HCT116 (cell line): ENCODE data around the gene RASSF6. TPM values are rescaled to one million over a fixed set of nuclear protein-coding genes. Genes with fewer than 3 reads are reported as not detected.

Experiments
- ATAC-seq: fragments of 200-7000 bp; cut with Tn5 transposase; 2 replicates; pipeline ENCODE4 v1.9.1; 2020; ENCODE audit warnings: mild to moderate bottlenecking, moderate library complexity
- BruUV-seq: library from RNA; stranded (reverse); fragments of 400-500 nt; replicated peaks from 2 replicates; lab custom pipeline; 2021; lab: Mats Ljungman, UMichigan
- CTCF ChIA-PET: fragments of 300-600 bp; sonication (Branson Sonifier 250); formaldehyde crosslinking; loops from one replicate; lab custom pipeline; 2021; ENCODE audit warnings: antibody characterized with exemption; lab: Charles Lee
- POLR2A ChIA-PET: fragments of 300-600, 350-600 bp; sonication (Branson Sonifier 250); formaldehyde crosslinking; loops from one replicate; lab custom pipeline; 2021; ENCODE audit warnings: antibody characterized with exemption; lab: Charles Lee
- RAD21 ChIA-PET, 2 experiments: fragments of 300-600 bp; sonication (Branson Sonifier 250); formaldehyde crosslinking; loops; one replicate each; lab custom pipeline; 2023; ENCODE audit warnings: low total read pairs in 2 of 2; ENCODE audit not compliant: uncharacterized antibody in 2 of 2, unreplicated experiment in 2 of 2, low non-redundant PET in 1 of 2; lab: Charles Lee
- DNase-seq: peaks from one replicate; pipeline ENCODE4 v3.0.0-alpha.2; 2010; ENCODE audit warnings: low read depth, low spot score
- H2AFZ ChIP-seq: fragments of 200-600 bp; shearing (Covaris generic), sonication (generic); 2 replicates; pipeline ENCODE4 v1.6.1; 2017; ENCODE audit warnings: low read depth, mixed run types, mixed read lengths, antibody characterized with exemption, low read length; ENCODE audit not compliant: poor library complexity, severe bottlenecking
- H3K27ac ChIP-seq: 2 replicates; pipeline ENCODE4 v1.5.1; 2012; ENCODE audit warnings: low read depth, low read length
- H3K27me3 ChIP-seq: fragments of 200-600 bp; sonication (generic); 2 replicates; pipeline ENCODE4 v1.6.1; 2016; ENCODE audit warnings: mixed run types, low read length, mixed read lengths; ENCODE audit not compliant: insufficient read depth
- H3K36me3 ChIP-seq, 2 experiments: fragments of 200-500 bp in 1 of 2; fragments of 200-600 bp in 1 of 2; sonication (Bioruptor generic) in 1 of 2; sonication (generic) in 1 of 2; 2 replicates each; pipeline versions ENCODE4 v1.5.1 to v1.6.1; 2014 to 2016; ENCODE audit warnings: low read length in 2 of 2, inconsistent platforms in 1 of 2, mixed read lengths in 1 of 2, mixed run types in 1 of 2; ENCODE audit not compliant: insufficient read depth in 2 of 2, control insufficient read depth in 1 of 2
- H3K4me1 ChIP-seq, 2 experiments: fragments of 200-600 bp in 1 of 2; sonication (generic) in 1 of 2; 2 replicates each; pipeline versions ENCODE4 v1.5.1 to v1.6.1; 2012 to 2017; ENCODE audit warnings: low read length in 2 of 2, inconsistent platforms in 1 of 2, mild to moderate bottlenecking in 1 of 2, mixed read lengths in 1 of 2, mixed run types in 1 of 2, moderate library complexity in 1 of 2; ENCODE audit not compliant: insufficient read depth in 2 of 2, control insufficient read depth in 1 of 2
- H3K4me2 ChIP-seq: fragments of 200-600 bp; sonication (generic); 2 replicates; pipeline ENCODE4 v1.6.1; 2017; ENCODE audit warnings: mixed run types, low read length, mixed read lengths
- H3K4me3 ChIP-seq, 2 experiments: fragments of 200-600 bp in 1 of 2; sonication (generic) in 1 of 2; replicated peaks in 1 of 2; 2 replicates each; pipeline ENCODE4 v1.5.1; 2011 to 2016; ENCODE audit warnings: low read length in 2 of 2, control low read depth in 1 of 2, low read depth in 1 of 2, mild to moderate bottlenecking in 1 of 2, mixed read lengths in 1 of 2, mixed run types in 1 of 2
- H3K79me2 ChIP-seq: fragments of 200-600 bp; sonication (generic); 2 replicates; pipeline ENCODE4 v1.6.1; 2017; ENCODE audit warnings: mild to moderate bottlenecking, mixed run types, low read length, moderate library complexity, mixed read lengths; ENCODE audit not compliant: insufficient read depth
- H3K9ac ChIP-seq: fragments of 200-600 bp; sonication (generic); 2 replicates; pipeline ENCODE4 v1.6.1; 2016; ENCODE audit warnings: low read length, mixed read lengths
- H3K9me2 ChIP-seq: fragments of 200-600 bp; sonication (generic), shearing (Covaris generic); 2 replicates; pipeline ENCODE4 v1.6.1; 2017; ENCODE audit warnings: mixed run types, mild to moderate bottlenecking, moderate library complexity; ENCODE audit not compliant: insufficient read depth
- H3K9me3 ChIP-seq, 2 experiments: fragments of 200-500 bp in 1 of 2; fragments of 200-600 bp in 1 of 2; sonication (Bioruptor generic) in 1 of 2; sonication (generic) in 1 of 2; 2 replicates each; pipeline ENCODE4 v1.6.1; 2014 to 2017; ENCODE audit warnings: low read length in 2 of 2, mixed read lengths in 2 of 2, inconsistent platforms in 1 of 2, low read depth in 1 of 2, mild to moderate bottlenecking in 1 of 2, mixed run types in 1 of 2, moderate library complexity in 1 of 2; ENCODE audit not compliant: control insufficient read depth in 1 of 2, insufficient read depth in 1 of 2
- H4K20me1 ChIP-seq: fragments of 200-600 bp; sonication (generic), shearing (Covaris generic); 2 replicates; pipeline ENCODE4 v1.6.1; 2017; ENCODE audit warnings: mixed run types, mild to moderate bottlenecking, moderate library complexity; ENCODE audit not compliant: insufficient read depth
- CBX3 ChIP-seq: IDR thresholded peaks from 2 replicates; pipeline ENCODE4 v1.6.1; 2012; ENCODE audit warnings: low read depth
- ELF1 ChIP-seq: IDR thresholded peaks from 2 replicates; pipeline ENCODE4 v1.6.1; 2012; ENCODE audit warnings: low read depth, borderline replicate concordance
- EZH2 ChIP-seq: fragments of 200-600 bp; sonication (generic); IDR thresholded peaks from 2 replicates; pipeline ENCODE4 v1.6.1; 2017; ENCODE audit warnings: antibody characterized with exemption, mixed run types
- EZH2phosphoT487 ChIP-seq: fragments of 200-600 bp; IDR thresholded peaks from 2 replicates; pipeline ENCODE4 v1.6.1; 2018; ENCODE audit warnings: antibody characterized with exemption, borderline replicate concordance
- JUND ChIP-seq: IDR thresholded peaks from 2 replicates; pipeline ENCODE4 v1.6.1; 2012
- POLR2A ChIP-seq: IDR thresholded peaks from 2 replicates; pipeline ENCODE4 v1.7.0; 2011; ENCODE audit warnings: borderline replicate concordance; ENCODE audit not compliant: insufficient read depth, insufficient read length; ENCODE audit errors: extremely low read depth
- POLR2AphosphoS5 ChIP-seq: IDR thresholded peaks from 2 replicates; pipeline ENCODE4 v1.6.1; 2011; ENCODE audit warnings: mild to moderate bottlenecking, low read depth, low read length, moderate library complexity
- SIN3A ChIP-seq: IDR thresholded peaks from 2 replicates; pipeline ENCODE4 v1.6.1; 2012; ENCODE audit warnings: low read depth
- intact Hi-C: fragments of 100-400 bp; cut with micrococcal nuclease; formaldehyde crosslinking; loops from 2 replicates; pipeline ENCODE4 v1.10.0; 2022
- total RNA-seq: library from RNA; stranded (reverse); gene quantifications from one replicate; pipeline ENCODE4 v1.2.1, GENCODE V29; 2021; ENCODE audit not compliant: unreplicated experiment
- TF ChIP-seq, protein P1 (sequence below), 3 experiments: fragments of 200-600 bp in 1 of 3; sonication (generic) in 1 of 3; IDR thresholded peaks in 2 of 3; conservative IDR thresholded peaks in 1 of 3; 2 replicates each; pipeline ENCODE4 v1.5.1; 2012 to 2017; ENCODE audit warnings: low read depth in 2 of 3, low read length in 2 of 3, antibody characterized with exemption in 1 of 3, borderline replicate concordance in 1 of 3, control low read depth in 1 of 3, mild to moderate bottlenecking in 1 of 3, mixed read lengths in 1 of 3, mixed run types in 1 of 3, moderate library complexity in 1 of 3; ENCODE audit not compliant: insufficient read depth in 1 of 3
- TF ChIP-seq, protein P2 (sequence below): IDR thresholded peaks from 2 replicates; pipeline ENCODE4 v1.6.1; 2011; ENCODE audit warnings: mild to moderate bottlenecking, low read length, moderate library complexity; ENCODE audit not compliant: insufficient replicate concordance; ENCODE audit errors: extremely low read depth

Gene RASSF6
- total RNA-seq, 1 experiment from 2014 or later = 1.1 TPM

DNA sequence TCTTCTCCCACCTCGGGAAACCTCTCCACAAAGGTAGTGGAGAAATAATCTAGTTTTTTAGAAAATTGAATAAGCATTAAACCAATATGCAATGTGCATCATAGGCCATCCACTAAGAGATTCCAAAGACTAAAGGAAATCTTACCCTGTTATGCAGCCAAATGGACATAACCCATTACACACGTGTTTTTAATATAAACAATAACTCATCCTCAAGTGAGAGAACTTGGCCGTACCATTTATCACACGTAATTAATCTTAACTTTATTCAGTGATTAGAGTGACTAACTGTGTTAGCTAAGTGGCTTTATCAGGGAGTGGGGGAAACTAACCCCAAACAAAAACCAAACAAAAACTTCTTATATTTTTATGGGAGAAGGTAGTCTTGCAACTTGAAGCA lies 80.8 kb downstream of the RASSF6 start:
- Histone ChIP-seq H3K4me2 (no peak overlapping the region), H3K27ac (no peak overlapping the region), H3K4me3 (no peak overlapping the region), H3K79me2 (no peaks in the 10 kb centered on the region), H3K9me3 (no peaks in the 10 kb centered on the region), H2AFZ (no peak overlapping the region), H3K36me3 (no peaks in the 10 kb centered on the region), H3K9me2 (no peaks in the 10 kb centered on the region), H3K9ac (no peak overlapping the region), H3K4me1 (no peaks in the 10 kb centered on the region), H3K27me3 (no peaks in the 10 kb centered on the region), H4K20me1 (no peaks in the 10 kb centered on the region)
- no TSS peak for BruUV-seq
- ChIA-PET POLR2A (no interaction called here), CTCF (no interaction called here), RAD21 (no interaction called here)
- no peak for TF ChIP-seq ELF1
- TF ChIP-seq JUND = no peak
- no peak for TF ChIP-seq POLR2A
- no peak for TF ChIP-seq SIN3A
- TF ChIP-seq, protein P1, sequence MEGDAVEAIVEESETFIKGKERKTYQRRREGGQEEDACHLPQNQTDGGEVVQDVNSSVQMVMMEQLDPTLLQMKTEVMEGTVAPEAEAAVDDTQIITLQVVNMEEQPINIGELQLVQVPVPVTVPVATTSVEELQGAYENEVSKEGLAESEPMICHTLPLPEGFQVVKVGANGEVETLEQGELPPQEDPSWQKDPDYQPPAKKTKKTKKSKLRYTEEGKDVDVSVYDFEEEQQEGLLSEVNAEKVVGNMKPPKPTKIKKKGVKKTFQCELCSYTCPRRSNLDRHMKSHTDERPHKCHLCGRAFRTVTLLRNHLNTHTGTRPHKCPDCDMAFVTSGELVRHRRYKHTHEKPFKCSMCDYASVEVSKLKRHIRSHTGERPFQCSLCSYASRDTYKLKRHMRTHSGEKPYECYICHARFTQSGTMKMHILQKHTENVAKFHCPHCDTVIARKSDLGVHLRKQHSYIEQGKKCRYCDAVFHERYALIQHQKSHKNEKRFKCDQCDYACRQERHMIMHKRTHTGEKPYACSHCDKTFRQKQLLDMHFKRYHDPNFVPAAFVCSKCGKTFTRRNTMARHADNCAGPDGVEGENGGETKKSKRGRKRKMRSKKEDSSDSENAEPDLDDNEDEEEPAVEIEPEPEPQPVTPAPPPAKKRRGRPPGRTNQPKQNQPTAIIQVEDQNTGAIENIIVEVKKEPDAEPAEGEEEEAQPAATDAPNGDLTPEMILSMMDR (IDR thresholded peaks at IDR 0.05 in 2 of 3, conservative IDR thresholded peaks at IDR 0.05 in 1 of 3; ENCODE audit: borderline replicate concordance in 1 of 3, insufficient read depth in 1 of 3, low read depth in 2 of 3, low read length in 2 of 3) = no peak
- no peak for TF ChIP-seq POLR2AphosphoS5
- TF ChIP-seq CBX3 = no peak
- no peak for ATAC-seq
- no peak for DNase-seq
- intact Hi-C loops = no loop called here

DNA sequence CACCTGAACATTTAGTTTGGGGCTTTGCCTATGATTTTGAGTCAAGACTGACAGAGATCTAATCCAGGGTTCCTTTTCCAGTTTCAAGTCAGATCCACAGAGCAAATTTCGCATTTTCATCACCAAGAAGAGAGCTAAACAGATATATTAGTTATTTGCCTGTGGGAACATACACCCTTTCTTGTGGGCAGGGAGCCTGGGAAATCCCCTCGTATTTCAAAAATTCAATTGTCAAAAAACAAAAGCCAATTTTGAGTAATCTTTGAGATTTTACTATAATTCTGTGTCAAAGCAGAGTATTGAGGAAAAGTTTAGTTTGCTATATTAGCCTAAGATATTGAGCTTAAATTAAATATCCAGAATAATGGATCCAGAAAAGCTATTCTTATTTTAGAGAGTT lies 82.1 kb downstream of the RASSF6 start:
- no peaks in the 10 kb centered on the region for H3K9me2 ChIP-seq
- H3K4me2 ChIP-seq = no peak overlapping the region
- no peak overlapping the region for H3K4me3 ChIP-seq
- H4K20me1 ChIP-seq = no peaks in the 10 kb centered on the region
- POLR2A ChIA-PET = no interaction called here
- no peaks in the 10 kb centered on the region for H3K4me1 ChIP-seq
- no peaks in the 10 kb centered on the region for H3K36me3 ChIP-seq
- H2AFZ ChIP-seq = no peak overlapping the region
- H3K9ac ChIP-seq = no peak overlapping the region
- no peak overlapping the region for H3K27ac ChIP-seq
- ATAC-seq (no peak), DNase-seq (no peak)
- no peaks in the 10 kb centered on the region for H3K79me2 ChIP-seq
- CTCF ChIA-PET = interaction anchor here (1.3 kb wide), 1 partner anchor 35 kb away, joined by 3 read pairs; no protein-coding TSS in a partner anchor
- intact Hi-C loops = no loop called here
- H3K27me3 ChIP-seq = no peaks in the 10 kb centered on the region
- BruUV-seq = no TSS peak
- RAD21 ChIA-PET = no interaction called here
- TF ChIP-seq, protein P2, sequence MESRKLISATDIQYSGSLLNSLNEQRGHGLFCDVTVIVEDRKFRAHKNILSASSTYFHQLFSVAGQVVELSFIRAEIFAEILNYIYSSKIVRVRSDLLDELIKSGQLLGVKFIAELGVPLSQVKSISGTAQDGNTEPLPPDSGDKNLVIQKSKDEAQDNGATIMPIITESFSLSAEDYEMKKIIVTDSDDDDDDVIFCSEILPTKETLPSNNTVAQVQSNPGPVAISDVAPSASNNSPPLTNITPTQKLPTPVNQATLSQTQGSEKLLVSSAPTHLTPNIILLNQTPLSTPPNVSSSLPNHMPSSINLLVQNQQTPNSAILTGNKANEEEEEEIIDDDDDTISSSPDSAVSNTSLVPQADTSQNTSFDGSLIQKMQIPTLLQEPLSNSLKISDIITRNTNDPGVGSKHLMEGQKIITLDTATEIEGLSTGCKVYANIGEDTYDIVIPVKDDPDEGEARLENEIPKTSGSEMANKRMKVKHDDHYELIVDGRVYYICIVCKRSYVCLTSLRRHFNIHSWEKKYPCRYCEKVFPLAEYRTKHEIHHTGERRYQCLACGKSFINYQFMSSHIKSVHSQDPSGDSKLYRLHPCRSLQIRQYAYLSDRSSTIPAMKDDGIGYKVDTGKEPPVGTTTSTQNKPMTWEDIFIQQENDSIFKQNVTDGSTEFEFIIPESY = no peak
- TF ChIP-seq EZH2 (no peak), EZH2phosphoT487 (no peak), JUND (no peak)
- TF ChIP-seq, all 23 proteins: peak for 0
- no peaks in the 10 kb centered on the region for H3K9me3 ChIP-seq
